Mucosa of rectum (tissue), 2 donors: ENCODE results near the gene CT45A8.
"Not testable (repeated sequence)": the region's sequence is repeated elsewhere in the genome, so short reads cannot be mapped to it uniquely, and the experiment has no call there.

Experiments
- H3K27ac ChIP-seq, 2 donors: one replicate each; pipeline ENCODE4 v1.7.0; 2013; ENCODE audit warnings: inconsistent platforms in 2 of 2, low read depth in 2 of 2, low read length in 2 of 2
- H3K27me3 ChIP-seq, 2 donors: one replicate each; pipeline ENCODE4 v1.7.0; 2013; ENCODE audit warnings: low read length in 2 of 2; ENCODE audit not compliant: control insufficient read depth in 2 of 2, insufficient read depth in 2 of 2
- H3K36me3 ChIP-seq, 2 donors: one replicate each; pipeline ENCODE4 v1.7.0; 2013; ENCODE audit warnings: low read length in 2 of 2; ENCODE audit not compliant: control insufficient read depth in 2 of 2, insufficient read depth in 2 of 2
- H3K4me1 ChIP-seq, 2 donors: one replicate each; pipeline ENCODE4 v1.7.0; 2013; ENCODE audit warnings: low read length in 2 of 2, mild to moderate bottlenecking in 1 of 2; ENCODE audit not compliant: control insufficient read depth in 2 of 2, insufficient read depth in 2 of 2
- H3K4me3 ChIP-seq, 2 donors: one replicate each; pipeline ENCODE4 v1.7.0; 2013; ENCODE audit warnings: low read length in 2 of 2
- H3K9ac ChIP-seq, 2 donors: one replicate each; pipeline ENCODE4 v1.7.0; 2013; ENCODE audit warnings: low read length in 2 of 2, low read depth in 1 of 2, mild to moderate bottlenecking in 1 of 2
- H3K9me3 ChIP-seq, 2 donors: one replicate each; pipeline ENCODE4 v1.7.0; 2013; ENCODE audit warnings: low read length in 2 of 2; ENCODE audit not compliant: control insufficient read depth in 2 of 2
- donor health status: healthy.
- donor health status: Normal muscosa, but diverticular disease.

CT45A8 gene, protein sequence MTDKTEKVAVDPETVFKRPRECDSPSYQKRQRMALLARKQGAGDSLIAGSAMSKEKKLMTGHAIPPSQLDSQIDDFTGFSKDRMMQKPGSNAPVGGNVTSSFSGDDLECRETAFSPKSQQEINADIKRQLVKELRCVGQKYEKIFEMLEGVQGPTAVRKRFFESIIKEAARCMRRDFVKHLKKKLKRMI

DNA sequence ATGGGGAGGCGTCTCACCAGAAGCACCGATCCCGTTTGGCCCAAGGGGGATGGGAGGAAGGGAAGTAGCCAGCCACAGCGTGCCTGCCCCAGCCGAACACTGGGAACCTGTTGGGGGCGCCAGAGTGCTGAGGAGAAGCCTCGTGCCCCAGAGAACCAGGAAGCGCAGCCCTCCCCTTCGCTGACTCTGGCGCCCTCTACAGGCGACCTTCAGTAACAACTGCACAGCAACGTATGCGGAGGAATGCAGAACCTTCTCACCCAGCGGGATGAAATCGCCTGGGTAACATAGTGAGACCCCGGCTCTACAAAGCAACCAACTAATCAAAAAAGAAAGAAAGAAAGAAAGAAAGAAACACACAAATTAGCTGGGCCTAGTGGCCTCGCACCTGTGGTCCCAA is at the start of gene CT45A8:
Gene CT45A8 (minus strand): TSS at position 101 of the 400 bp plus-strand sequence. CDS start 3,755 bp downstream, outside the sequence.
- H3K27me3 ChIP-seq, H3K9me3 ChIP-seq, H3K4me1 ChIP-seq, H3K27ac ChIP-seq, H3K9ac ChIP-seq, H3K4me3 ChIP-seq, H3K36me3 ChIP-seq: not testable (repeated sequence)

DNA sequence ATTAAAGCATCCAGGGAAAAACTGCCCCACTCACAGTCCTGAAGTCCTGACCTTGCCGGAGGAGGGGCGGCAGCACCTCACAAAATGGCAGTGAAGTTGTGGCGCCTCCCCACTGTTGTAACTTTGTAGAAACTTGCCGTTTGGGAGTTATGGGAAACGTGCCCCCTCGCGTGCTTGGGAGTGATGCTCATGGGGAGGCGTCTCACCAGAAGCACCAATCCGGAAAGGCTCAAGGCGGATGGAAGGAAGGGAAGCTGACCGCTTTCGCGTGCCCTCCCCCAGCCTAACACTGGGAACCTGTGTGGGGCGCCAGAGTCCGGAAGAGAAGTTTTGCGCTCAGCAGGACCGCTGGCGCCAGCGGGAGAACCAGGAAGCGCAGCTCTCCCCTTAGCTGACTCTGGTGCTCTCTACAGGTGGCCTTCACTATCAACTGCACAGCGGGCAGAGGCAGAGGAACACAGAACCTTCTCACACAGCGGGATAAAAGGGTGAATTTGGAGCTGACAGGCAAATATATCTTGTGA is 39.0 kb upstream of the CT45A8 start, which contains the start of the genes CT45A10 and SAGE1:
Gene CT45A10 (minus strand): TSS at position 151 of the 524 bp plus-strand sequence. CDS start 8,100 bp downstream, outside the sequence.
Gene SAGE1 (plus strand): TSS at position 423 of the 524 bp plus-strand sequence. CDS start 2,527 bp downstream, outside the sequence.
- Histone ChIP-seq H3K4me3 (no peak within 1 kb of the TSS), H3K27me3 (no peaks in the 10 kb centered on the region), H3K9ac (no peak within 1 kb of the TSS), H3K36me3 (no peaks in the 10 kb centered on the region), H3K9me3 (no peaks in the 10 kb centered on the region), H3K27ac (no peak within 1 kb of the TSS), H3K4me1 (no peaks in the 10 kb centered on the region)

DNA sequence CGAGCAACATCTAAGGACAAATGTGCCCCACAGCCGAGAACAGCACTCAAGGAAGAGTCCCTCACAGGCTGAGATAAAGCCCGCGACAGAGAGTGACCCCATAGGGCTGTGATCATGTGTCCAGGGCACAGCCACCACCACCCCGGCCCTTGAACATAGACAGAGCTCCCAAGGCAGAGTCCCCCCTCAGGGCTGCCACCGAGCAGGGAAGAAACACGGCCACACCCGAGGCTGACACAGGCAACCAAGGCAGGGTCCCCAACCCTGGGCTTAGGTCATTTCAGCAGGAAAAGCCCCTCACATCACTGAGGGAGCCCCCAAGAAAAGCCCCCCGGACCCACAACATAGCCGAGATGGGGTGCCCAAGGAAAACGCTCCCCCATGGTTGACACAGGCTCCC is 38.4 kb upstream of the CT45A8 start:
- Histone ChIP-seq H3K27me3 (no peaks in the 10 kb centered on the region), H3K4me1 (no peaks in the 10 kb centered on the region), H3K36me3 (no peaks in the 10 kb centered on the region), H3K9ac (no peak overlapping the region), H3K4me3 (no peak overlapping the region), H3K9me3 (no peaks in the 10 kb centered on the region), H3K27ac (no peak overlapping the region)

DNA sequence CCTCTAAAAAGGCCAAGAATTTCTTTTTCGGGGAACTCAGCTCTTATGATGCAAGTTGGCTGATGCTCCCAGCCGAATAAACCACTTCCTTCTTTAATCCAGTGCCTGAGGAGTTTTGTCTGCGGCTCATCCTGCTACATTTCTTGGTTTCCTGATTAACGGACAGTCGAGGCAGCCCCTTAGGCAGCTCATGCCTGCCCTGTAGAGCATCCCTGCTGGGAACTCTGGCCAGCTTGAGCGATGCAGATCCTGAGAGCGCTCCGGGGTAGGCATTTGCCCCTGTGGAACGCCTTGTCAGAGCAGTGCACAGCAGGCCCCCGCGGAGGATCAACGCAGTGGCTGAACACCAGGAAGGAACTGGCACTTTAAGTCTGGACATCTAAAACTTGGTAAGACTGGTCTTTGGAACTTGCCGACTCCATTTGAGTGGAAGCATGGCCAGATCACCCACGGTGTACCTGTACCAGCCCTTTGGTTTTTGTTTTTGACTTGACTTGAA is 35.8 kb upstream of the CT45A8 start:
- no peaks in the 10 kb centered on the region for H3K9me3 ChIP-seq
- H3K27me3 ChIP-seq: no peaks in the 10 kb centered on the region
- H3K36me3 ChIP-seq: no peaks in the 10 kb centered on the region

DNA sequence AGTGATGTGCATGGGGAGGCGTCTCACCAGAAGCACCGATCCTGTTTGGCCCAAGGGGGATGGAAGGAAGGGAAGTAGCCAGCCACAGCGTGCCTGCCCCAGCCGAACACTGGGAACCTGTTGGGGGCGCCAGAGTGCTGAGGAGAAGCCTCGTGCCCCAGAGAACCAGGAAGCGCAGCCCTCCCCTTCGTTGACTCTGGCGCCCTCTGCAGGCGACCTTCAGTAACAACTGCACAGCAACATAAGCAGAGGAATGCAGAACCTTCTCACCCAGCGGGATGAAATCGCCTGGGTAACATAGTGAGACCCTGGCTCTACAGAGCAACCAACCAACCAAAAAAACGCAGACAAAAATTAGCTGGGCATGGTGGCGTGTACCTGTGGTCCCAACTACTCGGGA is 34.6 kb upstream of the CT45A8 start:
- H3K9me3 ChIP-seq, H3K4me1 ChIP-seq, H3K36me3 ChIP-seq, H3K27ac ChIP-seq, H3K27me3 ChIP-seq, H3K4me3 ChIP-seq, H3K9ac ChIP-seq: not testable (repeated sequence)

More for the DNA sequence above, 35.8 kb upstream of the CT45A8 start:
- H3K27ac ChIP-seq: no peak overlapping the region
- H3K4me1 ChIP-seq: no peaks in the 10 kb centered on the region
- no peak overlapping the region for H3K9ac ChIP-seq
- no peak overlapping the region for H3K4me3 ChIP-seq

DNA sequence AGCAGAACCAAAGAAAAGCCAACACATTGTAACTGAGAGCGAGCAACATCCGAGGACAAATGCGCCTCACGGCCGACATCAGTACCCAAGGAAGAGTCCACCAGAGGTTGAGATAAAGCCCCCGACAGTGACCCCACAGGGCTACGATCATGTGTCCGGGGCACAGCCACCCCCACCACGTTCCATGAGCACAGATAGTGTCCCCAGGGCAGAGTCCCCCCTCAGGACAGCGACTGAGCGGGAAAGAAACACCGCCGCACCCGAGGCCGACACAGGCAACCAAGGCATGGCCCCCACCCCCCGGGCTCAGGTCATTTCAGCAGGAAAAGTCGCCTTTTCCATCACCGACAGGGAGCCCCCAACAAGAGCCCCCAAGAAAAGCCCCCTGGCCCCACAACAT is 33.9 kb upstream of the CT45A8 start:
- not testable (repeated sequence) for H3K4me3 ChIP-seq, H3K9me3 ChIP-seq, H3K9ac ChIP-seq, H3K4me1 ChIP-seq, H3K27ac ChIP-seq, H3K27me3 ChIP-seq, H3K36me3 ChIP-seq

DNA sequence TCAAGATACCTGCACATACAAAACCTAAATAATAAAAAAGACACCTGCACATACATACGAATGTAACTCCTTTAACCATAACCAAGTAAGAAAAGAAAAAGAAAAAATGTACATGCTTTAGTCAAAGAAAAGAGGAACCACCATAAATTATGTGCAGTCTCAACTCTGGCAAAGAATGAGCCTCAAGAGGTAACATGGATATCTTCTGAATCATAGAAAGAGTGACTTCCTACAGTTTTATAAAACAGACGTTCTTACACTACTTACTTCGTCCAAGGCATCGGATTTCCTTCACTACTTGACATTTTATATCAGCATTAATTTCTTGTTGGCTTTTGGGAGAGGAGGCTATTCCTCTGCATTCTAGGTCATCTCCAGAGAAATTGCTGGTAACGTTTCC is 28.4 kb upstream of the CT45A8 start:
- not testable (repeated sequence) for H3K9ac ChIP-seq, H3K4me1 ChIP-seq

DNA sequence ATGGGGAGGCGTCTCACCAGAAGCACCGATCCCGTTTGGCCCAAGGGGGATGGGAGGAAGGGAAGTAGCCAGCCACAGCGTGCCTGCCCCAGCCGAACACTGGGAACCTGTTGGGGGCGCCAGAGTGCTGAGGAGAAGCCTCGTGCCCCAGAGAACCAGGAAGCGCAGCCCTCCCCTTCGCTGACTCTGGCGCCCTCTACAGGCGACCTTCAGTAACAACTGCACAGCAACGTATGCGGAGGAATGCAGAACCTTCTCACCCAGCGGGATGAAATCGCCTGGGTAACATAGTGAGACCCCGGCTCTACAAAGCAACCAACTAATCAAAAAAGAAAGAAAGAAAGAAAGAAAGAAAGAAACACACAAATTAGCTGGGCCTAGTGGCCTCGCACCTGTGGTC is 17.4 kb upstream of the CT45A8 start, which contains the start of gene CT45A9:
Gene CT45A9 (minus strand): TSS at position 101 of the 400 bp plus-strand sequence. CDS start 3,751 bp downstream, outside the sequence.
- not testable (repeated sequence) for H3K27me3 ChIP-seq, H3K9me3 ChIP-seq, H3K4me3 ChIP-seq, H3K27ac ChIP-seq, H3K4me1 ChIP-seq, H3K36me3 ChIP-seq, H3K9ac ChIP-seq

More for the DNA sequence above, 28.4 kb upstream of the CT45A8 start:
- H3K36me3 ChIP-seq, H3K4me3 ChIP-seq, H3K27ac ChIP-seq, H3K9me3 ChIP-seq, H3K27me3 ChIP-seq: not testable (repeated sequence)

DNA sequence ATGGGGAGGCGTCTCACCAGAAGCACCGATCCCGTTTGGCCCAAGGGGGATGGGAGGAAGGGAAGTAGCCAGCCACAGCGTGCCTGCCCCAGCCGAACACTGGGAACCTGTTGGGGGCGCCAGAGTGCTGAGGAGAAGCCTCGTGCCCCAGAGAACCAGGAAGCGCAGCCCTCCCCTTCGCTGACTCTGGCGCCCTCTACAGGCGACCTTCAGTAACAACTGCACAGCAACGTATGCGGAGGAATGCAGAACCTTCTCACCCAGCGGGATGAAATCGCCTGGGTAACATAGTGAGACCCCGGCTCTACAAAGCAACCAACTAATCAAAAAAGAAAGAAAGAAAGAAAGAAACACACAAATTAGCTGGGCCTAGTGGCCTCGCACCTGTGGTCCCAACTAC is 17.2 kb downstream of the CT45A8 start, which contains the start of gene CT45A7:
Gene CT45A7 (minus strand): TSS at position 101 of the 400 bp plus-strand sequence. CDS start 3,747 bp downstream, outside the sequence.
- H3K4me3 ChIP-seq, H3K4me1 ChIP-seq, H3K9ac ChIP-seq, H3K27me3 ChIP-seq, H3K27ac ChIP-seq, H3K36me3 ChIP-seq, H3K9me3 ChIP-seq: not testable (repeated sequence)

DNA sequence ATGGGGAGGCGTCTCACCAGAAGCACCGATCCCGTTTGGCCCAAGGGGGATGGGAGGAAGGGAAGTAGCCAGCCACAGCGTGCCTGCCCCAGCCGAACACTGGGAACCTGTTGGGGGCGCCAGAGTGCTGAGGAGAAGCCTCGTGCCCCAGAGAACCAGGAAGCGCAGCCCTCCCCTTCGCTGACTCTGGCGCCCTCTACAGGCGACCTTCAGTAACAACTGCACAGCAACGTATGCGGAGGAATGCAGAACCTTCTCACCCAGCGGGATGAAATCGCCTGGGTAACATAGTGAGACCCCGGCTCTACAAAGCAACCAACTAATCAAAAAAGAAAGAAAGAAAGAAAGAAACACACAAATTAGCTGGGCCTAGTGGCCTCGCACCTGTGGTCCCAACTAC is 34.4 kb downstream of the CT45A8 start, which contains the start of gene CT45A2:
Gene CT45A2 (minus strand): TSS at position 101 of the 400 bp plus-strand sequence. CDS start 3,747 bp downstream, outside the sequence.
- not testable (repeated sequence) for H3K27ac ChIP-seq, H3K4me1 ChIP-seq, H3K36me3 ChIP-seq, H3K9me3 ChIP-seq, H3K9ac ChIP-seq, H3K4me3 ChIP-seq, H3K27me3 ChIP-seq
